MCF 10A (cell line): Measurements from ENCODE around the gene CEPT1. TPM values are rescaled to one million over a fixed set of nuclear protein-coding genes. Genes with fewer than 3 reads are reported as not detected.
A peak's percentile ranks its signal among the peaks of the same experiment; 100 is the strongest.
"Not testable (repeated sequence)": the region's sequence is repeated elsewhere in the genome, so short reads cannot be mapped to it uniquely, and the experiment has no call there.

Experiments
- Bru-seq: library from RNA; stranded (reverse); fragments of 400-500 nt; gene quantifications from one replicate; lab custom pipeline; 2021; lab: Mats Ljungman, UMichigan
- BruChase-seq, 2 experiments: library from RNA; stranded (reverse); fragments of 400-500 nt; gene quantifications; one replicate each; lab custom pipeline; 2021; lab: Mats Ljungman, UMichigan
- BruUV-seq: library from RNA; stranded (reverse); fragments of 400-500 nt; replicated peaks from 2 replicates; lab custom pipeline; 2021; lab: Mats Ljungman, UMichigan
- CTCF ChIA-PET: fragments of 300-600 bp; sonication (Branson Sonifier 250); formaldehyde crosslinking; extraction: SDS; loops from one replicate; lab custom pipeline; 2021; ENCODE audit warnings: antibody characterized with exemption, inconsistent platforms; lab: Yijun Ruan, JAX
- POLR2A ChIA-PET: fragments of 300-600, 350-650 bp; sonication (Branson Sonifier 250); formaldehyde crosslinking; extraction: SDS; loops from one replicate; lab custom pipeline; 2020; ENCODE audit warnings: antibody characterized with exemption, inconsistent platforms; lab: Yijun Ruan, JAX
- DNase-seq: peaks from one replicate; pipeline ENCODE4 v3.0.0-alpha.2; 2018; ENCODE audit not compliant: unreplicated experiment
- H3K27ac Mint-ChIP-seq: one replicate; pipeline ENCODE4 v1.8.0; 2022; ENCODE audit warnings: mild to moderate bottlenecking, low read depth, mixed read lengths; ENCODE audit not compliant: unreplicated experiment
- H3K27me3 Mint-ChIP-seq: one replicate; pipeline ENCODE4 v1.8.0; 2022; ENCODE audit warnings: mixed read lengths; ENCODE audit not compliant: insufficient read depth, unreplicated experiment
- H3K36me3 Mint-ChIP-seq: one replicate; pipeline ENCODE4 v1.8.0; 2022; ENCODE audit warnings: mild to moderate bottlenecking, moderate library complexity, mixed read lengths; ENCODE audit not compliant: insufficient read depth, unreplicated experiment
- H3K4me1 Mint-ChIP-seq: one replicate; pipeline ENCODE4 v1.8.0; 2022; ENCODE audit warnings: mixed read lengths; ENCODE audit not compliant: insufficient read depth, unreplicated experiment
- H3K4me3 Mint-ChIP-seq: one replicate; pipeline ENCODE4 v1.8.0; 2022; ENCODE audit warnings: mild to moderate bottlenecking, moderate library complexity, mixed read lengths; ENCODE audit not compliant: unreplicated experiment
- H3K9me3 Mint-ChIP-seq: one replicate; pipeline ENCODE4 v1.8.0; 2022; ENCODE audit warnings: mixed read lengths; ENCODE audit not compliant: unreplicated experiment
- intact Hi-C: fragments of 100-400 bp; cut with micrococcal nuclease; formaldehyde crosslinking; loops from 2 replicates; pipeline ENCODE4 v1.14.1; 2022
- long read RNA-seq: library from polyadenylated mRNA; stranded (forward); transcript quantifications from one replicate; pipeline ENCODE4 v2.0.0, GENCODE V29; 2022
- total RNA-seq: library from RNA; stranded (reverse); gene quantifications from 2 replicates; pipeline ENCODE4 v1.2.3, GENCODE V29; 2022
- TF ChIP-seq, protein P1 (sequence below): fragments of 200-600 bp; IDR thresholded peaks from one replicate; pipeline ENCODE4 v1.8.0; 2022; ENCODE audit warnings: antibody characterized with exemption, mild to moderate bottlenecking; ENCODE audit not compliant: unreplicated experiment

CEPT1 gene
- total RNA-seq (43.1 and 45.0 TPM in 2 replicates), Bru-seq, nascent RNA (percentile 87 among the genes with signal in this experiment), BruChase-seq, experiment 1, labeled RNA remaining after a 6-hour chase (percentile 89 among the genes with signal in this experiment), BruChase-seq, experiment 2, labeled RNA remaining after a 2-hour chase (percentile 94 among the genes with signal in this experiment)
- long read RNA-seq, full-length matches to known transcripts: 53 of 59 reads
- long read RNA-seq, partial matches to known transcripts: 2 of 59 reads
- long read RNA-seq, other reads (novel, unspliced or antisense): 4 of 59 reads

DNA sequence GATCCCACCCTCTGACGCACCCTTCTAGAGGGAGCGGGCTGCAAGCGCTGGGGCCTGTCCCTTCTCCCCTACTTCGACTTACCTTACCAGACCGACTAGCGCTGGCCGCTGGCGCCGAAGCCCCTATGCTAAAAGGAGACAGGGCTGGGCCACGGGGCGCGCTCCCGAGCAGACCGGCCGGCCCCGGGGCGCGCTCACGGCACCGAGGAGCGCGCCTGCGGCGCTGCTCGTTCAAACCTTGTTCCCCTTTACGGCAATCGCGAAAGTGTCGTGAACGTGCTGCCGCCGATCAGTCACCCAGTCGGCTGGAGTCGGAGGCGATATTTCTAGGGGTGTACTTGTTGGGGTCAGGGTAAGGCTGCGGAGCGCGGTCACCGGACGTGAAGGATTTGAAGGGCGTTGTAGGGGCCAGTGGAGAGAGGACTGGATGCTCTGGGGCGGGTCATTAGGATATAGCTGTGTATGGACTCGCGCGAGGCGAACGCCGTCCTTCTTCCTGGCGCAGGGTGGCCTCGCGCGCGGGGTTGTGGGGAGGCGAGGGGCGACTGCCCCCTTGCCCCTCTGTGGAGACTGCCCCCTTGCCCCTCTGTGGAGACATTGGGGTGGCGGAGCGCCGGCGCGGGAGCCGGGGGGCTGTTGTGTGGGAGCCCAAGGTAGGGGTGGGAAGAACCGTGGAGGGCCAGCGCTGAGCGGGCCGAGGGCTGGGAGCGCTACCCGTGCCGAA lies at the start of gene CEPT1, which contains the start of gene DRAM2:
TSS of gene CEPT1 (plus strand) at position 268 of the 724 bp plus-strand sequence. CDS start 7,492 bp downstream, outside the sequence.
TSS of gene DRAM2 (minus strand) at position 138 of the 724 bp plus-strand sequence. CDS start 8,539 bp downstream, outside the sequence.
- peak within 1 kb of the TSS; percentile 97 for H3K27ac Mint-ChIP-seq
- DNase-seq: peak; percentile 94
- H3K4me1 Mint-ChIP-seq: peaks cover 28% of the 10 kb centered on the region
- H3K27me3 Mint-ChIP-seq: no peaks in the 10 kb centered on the region
- TF ChIP-seq, protein P1, sequence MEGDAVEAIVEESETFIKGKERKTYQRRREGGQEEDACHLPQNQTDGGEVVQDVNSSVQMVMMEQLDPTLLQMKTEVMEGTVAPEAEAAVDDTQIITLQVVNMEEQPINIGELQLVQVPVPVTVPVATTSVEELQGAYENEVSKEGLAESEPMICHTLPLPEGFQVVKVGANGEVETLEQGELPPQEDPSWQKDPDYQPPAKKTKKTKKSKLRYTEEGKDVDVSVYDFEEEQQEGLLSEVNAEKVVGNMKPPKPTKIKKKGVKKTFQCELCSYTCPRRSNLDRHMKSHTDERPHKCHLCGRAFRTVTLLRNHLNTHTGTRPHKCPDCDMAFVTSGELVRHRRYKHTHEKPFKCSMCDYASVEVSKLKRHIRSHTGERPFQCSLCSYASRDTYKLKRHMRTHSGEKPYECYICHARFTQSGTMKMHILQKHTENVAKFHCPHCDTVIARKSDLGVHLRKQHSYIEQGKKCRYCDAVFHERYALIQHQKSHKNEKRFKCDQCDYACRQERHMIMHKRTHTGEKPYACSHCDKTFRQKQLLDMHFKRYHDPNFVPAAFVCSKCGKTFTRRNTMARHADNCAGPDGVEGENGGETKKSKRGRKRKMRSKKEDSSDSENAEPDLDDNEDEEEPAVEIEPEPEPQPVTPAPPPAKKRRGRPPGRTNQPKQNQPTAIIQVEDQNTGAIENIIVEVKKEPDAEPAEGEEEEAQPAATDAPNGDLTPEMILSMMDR: no peak
- CTCF ChIA-PET: interaction anchor here (0.5 to 2.4 kb wide), 5 partner anchors 16 to 345 kb away, joined by 3 to 7 read pairs (median 4); no protein-coding TSS in a partner anchor
- POLR2A ChIA-PET: interaction anchor here (0.5 to 2.9 kb wide), 25 partner anchors 8 to 657 kb away, joined by 3 to 20 read pairs (median 3); partner anchors contain the start of genes ATP5PB, INKA2, LRIF1 and WDR77
- intact Hi-C loops: loop anchor here (2.0 kb wide), 1 partner anchor 107 kb away; no protein-coding TSS in a partner anchor
- H3K4me3 Mint-ChIP-seq: peak within 1 kb of the TSS; percentile 94
- H3K9me3 Mint-ChIP-seq: no peaks in the 10 kb centered on the region
- peaks cover 30% of the 10 kb centered on the region for H3K36me3 Mint-ChIP-seq
- BruUV-seq: no TSS peak

DNA sequence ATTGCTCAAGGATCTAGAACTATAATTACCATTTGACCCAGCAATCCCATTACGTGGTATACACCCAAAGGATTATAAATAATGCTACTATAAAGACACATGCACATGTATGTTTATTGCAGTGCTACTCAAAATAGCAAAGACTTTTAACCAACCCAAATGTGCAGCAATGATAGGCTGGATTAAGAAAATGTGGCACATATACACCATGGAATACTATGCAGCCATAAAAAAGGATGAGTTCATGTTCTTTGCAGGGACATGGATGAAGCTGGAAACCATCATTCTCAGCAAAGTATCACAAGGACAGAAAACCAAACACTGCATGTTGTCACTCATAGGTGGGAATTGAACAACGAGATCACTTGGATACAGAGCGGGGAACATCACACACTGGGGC lies 44.6 kb upstream of the CEPT1 start:
- H3K36me3 Mint-ChIP-seq, H3K27me3 Mint-ChIP-seq, BruUV-seq, H3K4me3 Mint-ChIP-seq, intact Hi-C loops, CTCF ChIA-PET, H3K27ac Mint-ChIP-seq, H3K4me1 Mint-ChIP-seq, POLR2A ChIA-PET, DNase-seq: not testable (repeated sequence)
- peaks cover 28% of the 10 kb centered on the region for H3K9me3 Mint-ChIP-seq

DNA sequence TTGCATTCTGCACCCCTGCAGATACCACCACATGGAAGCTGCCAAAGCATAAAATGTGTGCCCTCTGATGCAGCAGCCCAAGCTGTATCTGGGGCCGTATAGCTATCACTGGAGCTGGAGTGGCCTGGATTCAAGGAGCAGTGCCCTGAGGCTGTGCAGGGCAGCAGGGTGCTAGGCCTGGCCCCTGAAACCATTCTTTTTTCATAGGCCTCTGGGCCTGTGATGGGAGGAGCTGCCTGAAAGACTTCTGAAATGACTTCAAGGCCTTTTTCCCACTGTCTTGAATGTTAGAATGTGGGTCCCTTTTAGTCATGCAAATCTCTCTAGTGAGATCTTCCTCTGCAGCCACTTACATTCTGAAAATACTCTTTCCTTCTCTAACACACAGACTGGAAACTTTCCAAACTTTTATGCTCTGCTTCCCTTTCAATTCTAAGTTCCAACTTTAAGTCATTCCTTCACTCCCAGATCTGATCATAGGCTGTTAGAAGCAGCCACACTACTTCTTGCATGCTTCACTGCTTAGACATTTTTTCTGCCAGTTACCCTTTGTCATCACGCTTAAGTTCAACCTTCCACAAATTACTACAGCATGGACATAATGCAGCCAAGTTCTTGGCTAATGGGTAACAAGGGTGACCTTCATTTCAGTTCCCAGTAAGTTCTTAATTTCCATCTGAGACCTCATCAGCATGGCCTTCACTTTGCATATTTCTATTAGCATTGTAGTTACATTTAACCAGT lies 42.5 kb upstream of the CEPT1 start:
- BruUV-seq: no TSS peak
- intact Hi-C loops: no loop called here
- POLR2A ChIA-PET: interaction anchor here (1.0 kb wide), 1 partner anchor 73 kb away, joined by 4 read pairs; no protein-coding TSS in a partner anchor
- peaks cover 29% of the 10 kb centered on the region for H3K9me3 Mint-ChIP-seq
- H3K27ac Mint-ChIP-seq: no peak overlapping the region
- CTCF ChIA-PET: interaction anchor here (0.6 kb wide), 1 partner anchor 37 kb away, joined by 3 read pairs; no protein-coding TSS in a partner anchor
- H3K36me3 Mint-ChIP-seq: no peaks in the 10 kb centered on the region
- H3K4me1 Mint-ChIP-seq: peaks cover 7% of the 10 kb centered on the region
- H3K27me3 Mint-ChIP-seq: no peaks in the 10 kb centered on the region
- H3K4me3 Mint-ChIP-seq: no peak overlapping the region
- no peak for DNase-seq
- TF ChIP-seq, protein P1: no peak

DNA sequence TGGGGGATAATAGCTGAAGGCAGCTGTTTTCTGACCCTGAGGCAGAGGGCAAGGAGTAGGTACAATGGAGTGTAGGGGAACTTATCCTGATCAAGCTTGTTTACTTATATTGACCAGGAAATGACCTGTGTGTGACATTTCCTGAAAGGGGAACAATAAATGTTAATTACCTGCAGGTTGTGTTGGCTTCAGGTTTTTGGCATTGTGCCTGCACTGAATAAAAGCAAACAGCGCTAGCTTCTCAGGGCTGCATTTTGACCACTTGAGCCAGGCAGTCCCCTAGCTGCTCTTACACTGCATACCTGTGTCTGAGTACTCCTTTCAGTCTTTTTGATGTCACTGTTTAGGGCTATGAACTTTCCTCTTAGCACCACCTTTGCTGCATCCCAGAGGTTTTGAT lies 40.7 kb upstream of the CEPT1 start:
- no TSS peak for BruUV-seq
- intact Hi-C loops: no loop called here
- Mint-ChIP-seq H3K36me3 (no peaks in the 10 kb centered on the region), H3K9me3 (peaks cover 23% of the 10 kb centered on the region), H3K27ac (no peak overlapping the region), H3K4me1 (peaks cover 9% of the 10 kb centered on the region), H3K27me3 (no peaks in the 10 kb centered on the region), H3K4me3 (no peak overlapping the region)
- DNase-seq: no peak
- ChIA-PET CTCF (interaction anchor here (1.8 kb wide), 1 partner anchor 69 kb away, joined by 4 read pairs; no protein-coding TSS in a partner anchor), POLR2A (no interaction called here)
- TF ChIP-seq, protein P1: no peak
